ENCODE data around the gene BACH1. TPM values are rescaled to one million over a fixed set of nuclear protein-coding genes. Genes with fewer than 3 reads are reported as not detected.

The BACH1 gene
- total RNA-seq, 1 donor from 2014 or later, result 93.1 TPM

- H3K9me3 Mint-ChIP-seq (ENCODE audit: unreplicated experiment), result peaks cover 7% of the 10 kb centered on the region
- no peak overlapping the region for H3K9ac ChIP-seq (ENCODE audit: low read length)
- H3K9me3 ChIP-seq (ENCODE audit: insufficient read depth, low read depth, low read length), result no peaks in the 10 kb centered on the region
- DNase-seq (ENCODE audit: low read depth) (no peak), FAIRE-seq (no peak)
- no peak overlapping the region for H3K4me3 Mint-ChIP-seq (ENCODE audit: unreplicated experiment)
- H3K4me1 ChIP-seq (ENCODE audit: insufficient read depth, low read length), result no peaks in the 10 kb centered on the region
- H3K27ac ChIP-seq (ENCODE audit: low read depth, low read length), result no peak overlapping the region
- no peak overlapping the region for H3K4me2 ChIP-seq (ENCODE audit: low read length)
- no peaks in the 10 kb centered on the region for H4K20me1 ChIP-seq (ENCODE audit: insufficient read depth, low read length)
- H3K27me3 ChIP-seq (ENCODE audit: insufficient read depth, low read length), result no peaks in the 10 kb centered on the region
- H2AFZ ChIP-seq (ENCODE audit: low read depth, low read length), result no peak overlapping the region
- peaks cover 3% of the 10 kb centered on the region for H3K36me3 ChIP-seq (ENCODE audit: insufficient read depth, low read length)
- no peak for TF ChIP-seq CTCF (IDR thresholded peaks at IDR 0.05; ENCODE audit: insufficient read depth, low read depth, low read length)
- no peak for TF ChIP-seq EZH2 (IDR thresholded peaks at IDR 0.05; ENCODE audit: insufficient read depth, low read length)
- peaks cover 7% of the 10 kb centered on the region for H3K36me3 Mint-ChIP-seq (ENCODE audit: low read depth, unreplicated experiment)
- H3K27me3 Mint-ChIP-seq (ENCODE audit: low read depth, unreplicated experiment), result no peaks in the 10 kb centered on the region
- no peaks in the 10 kb centered on the region for H3K4me1 Mint-ChIP-seq (ENCODE audit: low read depth, unreplicated experiment)
- no peak overlapping the region for H3K4me3 ChIP-seq (ENCODE audit: insufficient read depth, low read depth, low read length)
- H3K79me2 ChIP-seq (ENCODE audit: insufficient read depth, low read length), result no peaks in the 10 kb centered on the region
- H3K27ac Mint-ChIP-seq (ENCODE audit: unreplicated experiment), result no peak overlapping the region
Measured at GRCh38 chr21:29394051-29394450, 95.3 kb downstream of the BACH1 start.

Other genes with a start within 250 kb of the BACH1 start
- gene CCT8, start 225.3 kb upstream of the BACH1 start, total RNA-seq, result 187 and 198 TPM in 2 replicates
- 67.3 and 75.2 TPM in 2 replicates for gene MAP3K7CL, start 168.3 kb upstream of the BACH1 start, total RNA-seq

Data from astrocyte (in vitro differentiated cells and primary cell).